HFF-Myc (cell line): ENCODE data around the gene HYAL4.
"Not testable (repeated sequence)": the region's sequence is repeated elsewhere in the genome, so short reads cannot be mapped to it uniquely, and the experiment has no call there.

Experiments
- DNase-seq: peaks from one replicate; pipeline ENCODE4 v3.0.0-alpha.2; 2011; ENCODE audit warnings: low read depth; ENCODE audit errors: extremely low read depth
- H3K4me3 ChIP-seq: replicated peaks from 2 replicates; pipeline ENCODE4 v1.5.1; 2011; ENCODE audit warnings: low read depth, mild to moderate bottlenecking, control low read depth, low read length
- CTCF ChIP-seq: IDR thresholded peaks from 2 replicates; pipeline ENCODE4 v1.5.1; 2012; ENCODE audit warnings: mild to moderate bottlenecking, low read depth, low read length, control low read depth; ENCODE audit errors: missing control alignments

HYAL4 gene

GRCh38 chr7:123821320-123821719 is 23.6 kb upstream of the HYAL4 start:
- DNase-seq: no peak

GRCh38 chr7:123823898-123824753 is 20.8 kb upstream of the HYAL4 start:
- DNase-seq: no peak
- no peak overlapping the region for H3K4me3 ChIP-seq
- TF ChIP-seq CTCF: no peak

More at GRCh38 chr7:123821320-123821719, 23.6 kb upstream of the HYAL4 start:
- no peak for TF ChIP-seq CTCF
- H3K4me3 ChIP-seq: no peak overlapping the region

GRCh38 chr7:123824754-123825067 is 20.3 kb upstream of the HYAL4 start:
- no peak for DNase-seq

GRCh38 chr7:123828805-123829204 is 16.2 kb upstream of the HYAL4 start:
- no peak for TF ChIP-seq CTCF
- no peak overlapping the region for H3K4me3 ChIP-seq
- DNase-seq: no peak

More at GRCh38 chr7:123824754-123825067, 20.3 kb upstream of the HYAL4 start:
- H3K4me3 ChIP-seq: no peak overlapping the region
- TF ChIP-seq CTCF: no peak

- no peak overlapping the region for H3K4me3 ChIP-seq
- TF ChIP-seq CTCF: no peak
- DNase-seq: no peak
These were observed 8.3 kb upstream of the HYAL4 start for GRCh38 chr7:123836656-123837055.

- not testable (repeated sequence) for H3K4me3 ChIP-seq, DNase-seq
These were observed 5.9 kb upstream of the HYAL4 start for GRCh38 chr7:123839106-123839505.

- H3K4me3 ChIP-seq, DNase-seq: not testable (repeated sequence)
These were observed 827 bp upstream of the HYAL4 start for GRCh38 chr7:123844142-123844541.

- no peak for DNase-seq
- H3K4me3 ChIP-seq: no peak overlapping the region
- no peak for TF ChIP-seq CTCF
These were observed 851 bp downstream of the HYAL4 start for GRCh38 chr7:123845823-123846216.
